CD1c-positive myeloid dendritic cell (primary cell): ENCODE measurements around the gene KCTD20.
"Not testable (repeated sequence)": the region's sequence is repeated elsewhere in the genome, so short reads cannot be mapped to it uniquely, and the experiment has no call there.

Experiments used
- DNase-seq: peaks from one replicate; pipeline ENCODE4 v3.0.0-alpha.2; 2016; ENCODE audit errors: extremely low spot score

Gene KCTD20

DNA sequence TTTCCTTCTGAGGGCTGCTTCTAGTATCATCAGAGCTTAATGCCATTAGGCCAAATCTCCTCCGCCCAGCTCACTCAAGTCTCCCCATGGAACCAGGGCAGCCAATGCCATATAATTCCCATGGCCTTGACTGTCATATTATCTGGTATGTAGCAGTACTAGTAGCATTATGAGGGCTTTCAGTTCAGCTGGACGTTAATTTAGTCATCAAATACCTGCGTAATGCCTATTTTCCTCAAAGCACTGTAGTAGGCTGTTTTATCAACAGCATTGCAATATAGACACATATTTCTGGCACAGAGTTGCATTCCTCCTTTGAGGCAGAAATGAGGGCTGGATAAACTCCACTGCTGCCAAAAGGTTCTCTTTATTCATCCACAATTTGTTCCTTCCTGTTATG, 1.7 kb downstream of the KCTD20 start:
- DNase-seq = no peak

DNA sequence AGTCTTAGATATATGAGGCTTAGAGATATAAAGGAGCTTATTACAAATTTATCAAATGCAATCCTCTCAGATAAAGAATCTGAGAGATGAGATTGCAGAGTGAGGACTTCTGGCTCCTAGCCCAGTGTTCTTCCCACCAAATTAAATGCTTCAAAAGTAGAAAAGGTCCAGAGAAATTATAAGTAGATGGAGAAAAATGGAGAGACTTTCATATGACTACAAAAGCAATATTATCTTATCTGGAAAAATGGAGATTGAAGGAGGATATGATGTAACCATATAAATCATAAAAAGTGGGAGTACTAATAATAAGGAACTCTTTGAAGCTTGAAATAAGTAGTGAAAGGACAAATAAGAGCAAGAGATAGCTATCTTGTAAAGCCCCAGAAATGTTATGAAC, 2.8 kb downstream of the KCTD20 start:
- DNase-seq = no peak

DNA sequence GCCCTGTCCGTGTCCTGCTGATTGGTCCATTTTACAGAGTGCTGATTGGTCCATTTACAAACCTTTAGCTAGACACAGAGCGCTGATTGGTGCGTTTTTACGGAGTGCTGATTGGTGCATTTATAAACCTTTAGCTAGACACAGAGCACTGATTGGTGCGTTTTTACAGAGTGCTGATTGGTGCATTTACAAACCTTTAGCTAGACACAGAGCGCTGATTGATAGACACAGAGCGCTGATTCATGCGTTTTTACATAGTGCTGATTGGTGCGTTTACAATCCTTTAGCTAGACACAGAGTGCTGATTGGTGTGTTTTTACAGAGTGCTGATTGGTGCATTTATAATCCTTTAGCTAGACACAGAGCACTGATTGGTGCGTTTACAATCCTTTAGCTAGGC, 6.4 kb downstream of the KCTD20 start:
- not testable (repeated sequence) for DNase-seq

DNA sequence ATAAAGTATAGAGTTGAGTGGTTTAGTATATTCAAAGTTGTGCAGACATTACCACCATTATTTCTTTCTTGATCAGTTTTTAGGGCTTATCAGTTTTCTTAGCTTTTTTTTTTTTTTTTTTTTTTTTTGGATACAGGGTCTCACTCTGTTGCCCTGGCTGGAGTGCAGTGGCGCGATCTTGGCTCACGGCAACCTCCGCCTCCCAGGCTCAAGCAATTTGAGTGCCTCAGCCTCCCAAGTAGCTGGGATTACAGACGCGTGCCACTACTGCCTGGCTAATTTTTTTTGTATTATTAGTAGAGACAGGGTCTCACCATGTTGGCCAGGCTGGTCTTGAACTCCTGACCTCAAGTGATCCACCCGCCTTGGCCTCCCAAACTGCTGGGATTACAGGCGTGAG, 10.1 kb downstream of the KCTD20 start:
- DNase-seq = not testable (repeated sequence)

DNA sequence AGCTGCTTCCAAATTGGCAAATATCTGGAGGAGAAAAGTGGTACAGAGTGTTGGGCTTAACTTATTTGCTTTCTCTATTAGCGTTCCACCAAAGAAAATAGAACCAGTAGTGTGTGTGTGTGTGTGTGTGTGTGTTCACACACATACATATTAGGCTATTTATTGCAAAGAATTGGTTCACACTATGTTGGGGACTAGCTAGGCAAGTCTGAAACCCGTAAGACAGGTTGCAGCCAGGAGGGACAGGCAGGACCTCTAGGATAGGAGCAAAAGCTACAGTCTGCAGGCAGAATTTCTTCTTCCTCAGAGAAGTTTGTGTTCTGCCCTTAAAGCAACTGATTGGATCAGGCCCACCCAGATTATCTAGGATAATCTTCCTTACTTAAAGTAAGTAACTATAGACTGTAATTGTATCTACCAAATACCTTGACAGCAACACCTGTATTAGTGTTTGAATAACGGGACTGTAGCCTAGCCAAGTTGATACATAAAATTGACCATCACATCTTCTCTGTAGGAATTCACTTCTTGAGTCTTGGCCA, 12.8 kb downstream of the KCTD20 start:
- no peak for DNase-seq

DNA sequence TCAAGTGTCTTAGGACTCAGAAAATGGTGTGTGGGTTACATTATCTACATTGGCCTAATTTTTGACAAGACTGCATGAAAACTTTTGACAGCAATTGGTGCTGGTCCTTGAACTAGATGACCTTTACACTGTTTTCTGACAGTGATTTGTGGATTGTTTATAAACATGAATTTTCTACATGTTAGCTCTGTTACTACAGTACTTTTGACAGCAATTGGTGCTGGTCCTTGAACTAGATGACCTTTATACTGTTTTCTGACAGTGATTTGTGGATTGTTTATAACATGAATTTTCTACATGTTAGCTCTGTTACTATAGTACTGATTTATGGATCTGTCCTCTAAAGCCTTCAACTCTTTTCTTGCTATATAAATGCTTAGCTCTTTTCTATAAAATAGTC, 16.7 kb downstream of the KCTD20 start:
- DNase-seq = no peak

DNA sequence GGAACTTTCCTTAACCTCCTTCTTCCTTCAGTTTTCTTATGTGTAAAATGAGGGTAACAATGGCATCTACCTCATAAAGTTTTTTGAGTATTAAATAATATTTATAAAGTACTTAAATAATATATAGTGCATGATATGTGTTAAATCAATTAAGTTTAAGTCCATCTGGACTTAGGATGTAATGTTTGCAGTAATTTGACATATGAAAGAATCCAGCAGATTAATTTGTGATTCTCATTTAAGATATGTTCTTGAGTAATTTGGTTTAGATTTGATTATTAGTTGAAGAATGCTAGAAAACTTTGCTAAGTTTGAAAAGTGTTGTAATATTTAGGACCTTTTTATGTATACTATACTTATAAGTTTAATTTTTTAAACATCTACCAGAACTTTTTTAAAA, 18.1 kb downstream of the KCTD20 start:
- no peak for DNase-seq

DNA sequence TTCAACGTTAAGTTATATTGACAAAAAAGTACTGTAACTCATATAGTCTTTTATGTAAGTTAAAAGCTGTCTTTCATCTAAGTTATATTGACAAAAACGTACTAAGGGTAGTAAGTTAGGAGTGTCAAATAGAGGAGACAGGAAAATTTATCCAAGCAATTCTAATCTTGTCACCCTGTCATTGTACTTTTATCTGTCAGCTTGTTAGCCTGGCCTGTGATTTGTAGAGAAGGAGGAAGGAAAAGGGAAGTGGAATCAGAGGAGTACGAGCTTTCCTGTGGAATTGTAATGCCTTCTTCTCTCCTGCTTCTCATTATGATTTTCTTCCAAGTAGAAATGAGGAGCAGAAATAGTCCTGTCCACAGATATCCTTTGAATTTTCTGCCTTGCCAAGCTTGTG, 18.8 kb downstream of the KCTD20 start:
- DNase-seq = no peak

DNA sequence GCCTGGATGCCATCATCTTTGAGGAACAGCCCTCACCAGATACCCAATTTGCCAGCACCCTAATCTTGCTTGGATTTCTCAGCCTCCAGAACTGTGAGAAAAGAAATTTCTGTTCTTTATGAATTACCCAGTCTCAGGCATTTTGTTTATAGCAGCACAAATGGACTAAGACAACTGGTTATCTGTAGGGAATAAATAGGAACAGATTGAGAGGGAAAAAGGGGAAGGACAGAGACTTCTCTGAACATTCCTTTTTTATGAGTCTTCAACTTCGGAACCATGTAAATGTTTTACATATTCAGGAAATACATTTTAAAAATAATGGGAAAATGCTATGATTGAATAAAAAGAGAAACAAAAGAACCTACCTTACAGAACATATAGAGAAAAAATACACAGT, 20.9 kb downstream of the KCTD20 start:
- no peak for DNase-seq

DNA sequence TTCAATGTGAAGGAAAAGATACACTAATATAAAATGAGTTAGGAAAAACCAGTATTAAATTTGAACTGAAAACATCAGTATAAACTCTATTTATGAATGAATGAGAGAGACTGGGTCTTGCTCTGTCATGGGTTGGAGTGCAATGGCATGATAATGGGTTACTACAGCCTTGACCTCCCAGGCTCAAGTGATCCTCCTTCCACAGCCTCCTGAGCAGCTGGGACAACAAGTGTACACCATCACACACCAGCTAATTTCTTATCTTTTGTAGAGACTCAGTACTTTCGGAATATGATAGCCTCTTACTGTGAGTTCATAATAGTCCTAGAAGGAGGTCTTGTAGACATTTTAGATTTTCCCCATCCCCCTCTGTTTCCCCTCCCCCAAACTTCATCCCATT, 21.4 kb downstream of the KCTD20 start:
- no peak for DNase-seq

DNA sequence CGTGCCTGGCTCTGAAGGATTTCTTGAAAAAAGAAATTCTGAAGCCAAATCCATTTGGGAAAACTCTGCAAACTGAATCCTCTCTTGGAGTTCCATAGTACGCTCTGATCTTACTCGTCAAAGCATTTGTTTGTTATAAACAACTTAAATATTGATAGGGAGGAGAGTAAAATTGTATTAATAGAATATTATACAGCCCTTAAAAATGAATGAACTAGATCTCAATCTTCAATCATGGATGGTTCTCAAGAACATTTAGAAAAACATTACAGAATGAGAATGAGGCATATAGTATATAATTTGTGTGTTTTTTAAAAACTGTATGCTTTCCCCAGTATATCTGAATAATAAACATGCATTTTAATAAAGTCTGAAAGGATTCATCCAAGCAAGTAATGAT, 24.8 kb downstream of the KCTD20 start:
- no peak for DNase-seq

DNA sequence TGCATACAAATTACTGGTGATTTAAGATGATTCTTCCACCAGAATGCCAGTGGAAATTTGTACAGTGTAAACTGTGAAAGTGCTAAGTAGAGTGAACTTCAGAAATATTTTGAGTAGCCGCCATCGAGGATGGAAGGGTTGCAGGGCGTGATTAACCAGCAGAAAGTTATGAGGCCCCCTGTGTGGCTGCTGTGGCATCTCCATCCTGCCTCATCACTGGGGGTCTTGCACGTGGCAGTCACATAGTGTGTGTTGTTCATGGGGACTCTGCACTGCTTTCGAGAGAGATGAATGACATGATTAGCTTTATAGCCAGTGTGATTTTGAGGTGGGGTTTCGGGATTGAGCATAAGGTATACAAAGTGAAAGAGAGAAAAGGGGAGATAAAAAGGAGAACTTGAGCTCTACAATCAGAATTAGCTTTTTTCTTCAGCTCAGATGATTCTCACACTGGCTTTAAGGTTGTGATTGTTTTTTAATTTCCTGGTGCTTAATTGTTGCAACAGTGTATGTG, 26.4 kb downstream of the KCTD20 start:
- DNase-seq = no peak

DNA sequence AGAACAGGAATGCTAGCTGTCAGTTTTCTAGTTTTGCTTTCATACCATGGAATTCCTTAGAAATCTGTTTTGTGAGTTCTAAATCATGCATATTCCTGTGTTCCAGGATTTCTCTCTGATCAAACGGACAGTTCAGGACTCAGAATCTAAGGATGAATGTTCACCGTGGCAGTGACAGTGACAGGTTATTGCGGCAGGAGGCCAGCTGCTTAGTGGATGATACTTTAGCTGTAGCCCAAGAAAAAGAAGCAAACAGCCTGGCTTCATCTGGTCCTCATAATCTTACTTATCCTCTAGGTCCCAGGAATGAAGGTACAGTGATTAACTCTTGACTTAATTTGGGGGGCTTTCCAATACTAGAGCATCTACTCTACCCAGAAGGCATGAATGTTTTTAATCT, 27.1 kb downstream of the KCTD20 start:
- DNase-seq = no peak

DNA sequence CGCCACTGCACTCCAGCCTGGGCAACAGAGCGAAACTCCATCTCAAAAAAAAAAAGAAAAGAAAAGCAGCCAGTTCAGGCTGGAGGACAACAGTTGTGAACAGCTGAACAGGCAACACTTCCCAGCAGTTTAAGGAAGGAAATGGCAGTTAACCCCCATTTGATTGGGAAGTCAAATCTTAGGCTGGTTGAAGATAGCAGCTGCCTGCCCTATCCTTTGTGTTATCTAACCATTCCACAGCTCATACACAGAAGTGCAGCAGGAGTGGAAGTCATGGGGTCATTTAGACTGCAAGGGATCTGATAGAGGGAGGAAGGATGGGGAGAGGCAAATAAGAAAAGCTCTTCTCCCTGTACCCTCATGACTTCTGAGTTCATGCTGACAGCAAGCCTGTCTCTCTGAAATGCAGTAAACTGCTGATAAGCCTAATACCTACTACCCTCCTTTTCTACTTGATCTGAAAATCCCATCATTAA, 35.3 kb downstream of the KCTD20 start:
- no peak for DNase-seq

DNA sequence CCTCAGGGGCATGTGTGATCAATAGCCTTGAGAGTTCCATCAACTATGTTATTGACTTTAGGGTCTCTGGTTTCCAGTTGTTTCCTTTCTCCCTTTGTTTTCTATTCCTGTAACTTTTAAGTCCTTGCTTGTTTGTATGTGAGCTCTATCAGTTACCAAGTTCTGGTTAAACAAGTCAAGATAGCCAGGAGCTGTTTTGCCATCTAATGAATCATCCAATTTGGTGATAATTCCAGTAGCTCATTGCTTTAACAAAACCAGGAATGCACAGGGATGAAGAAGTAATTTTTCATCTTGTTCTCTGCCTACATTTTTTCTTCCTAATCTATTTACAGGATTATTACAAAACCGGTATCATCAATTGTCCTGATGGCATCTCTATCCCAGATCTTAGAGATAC, 36.5 kb downstream of the KCTD20 start:
- no peak for DNase-seq

DNA sequence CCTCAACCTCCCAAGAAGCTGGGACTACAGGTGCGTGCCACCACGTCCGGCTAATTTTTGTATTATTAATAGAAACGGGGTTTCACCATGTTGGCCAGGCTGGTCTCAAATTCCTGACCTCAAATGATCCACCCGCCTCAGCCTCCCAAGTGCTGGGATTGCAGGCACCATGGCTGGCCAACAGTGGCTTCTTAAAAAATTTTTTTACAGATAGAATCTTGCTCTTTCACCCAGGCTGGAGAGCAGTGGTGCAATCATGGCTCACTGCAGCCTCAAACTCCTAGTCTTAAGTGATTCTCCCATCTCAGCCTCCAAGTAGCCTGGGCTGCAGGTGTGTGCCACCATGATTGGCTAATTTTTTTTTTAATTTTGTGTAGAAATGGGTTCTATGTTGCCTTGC, 40.5 kb downstream of the KCTD20 start:
- not testable (repeated sequence) for DNase-seq

DNA sequence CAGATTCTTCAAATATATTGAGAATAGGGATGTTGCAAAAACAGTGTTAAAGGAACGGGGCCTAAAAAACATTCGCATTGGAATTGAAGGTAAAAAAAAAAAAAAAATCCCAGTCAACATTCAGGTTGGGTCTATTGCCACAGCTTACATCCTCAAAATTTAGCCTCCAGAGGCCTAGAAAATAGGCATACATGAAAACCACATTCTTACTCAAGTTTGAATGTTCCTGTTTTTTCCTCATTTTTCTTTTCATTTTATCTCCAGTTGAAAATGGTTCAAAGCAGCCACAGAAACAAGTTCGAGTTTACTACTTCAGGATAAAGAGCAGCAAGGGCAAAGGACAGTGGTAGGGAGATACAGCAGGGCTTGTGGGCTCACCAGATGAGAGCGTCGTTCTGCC, 41.9 kb downstream of the KCTD20 start:
- no peak for DNase-seq

DNA sequence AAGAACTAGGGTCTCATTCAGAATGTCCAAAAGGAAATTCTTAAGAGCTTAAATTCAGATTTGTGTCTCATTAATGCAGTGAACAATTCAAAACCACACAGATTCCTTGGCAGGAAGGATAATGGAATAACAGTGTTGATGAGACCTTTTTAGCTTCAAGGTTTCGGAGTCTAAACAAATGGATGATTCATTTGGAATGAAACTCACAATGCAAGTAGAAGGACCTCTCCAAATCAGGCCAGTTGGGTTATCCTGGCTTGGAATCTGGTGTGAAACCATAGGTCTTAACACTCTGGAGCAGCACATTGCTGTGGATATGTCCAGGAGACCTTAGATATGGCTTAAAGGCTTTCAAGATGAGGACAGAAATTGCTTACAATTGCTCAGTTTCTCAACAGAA, 44.9 kb downstream of the KCTD20 start:
- DNase-seq = no peak

DNA sequence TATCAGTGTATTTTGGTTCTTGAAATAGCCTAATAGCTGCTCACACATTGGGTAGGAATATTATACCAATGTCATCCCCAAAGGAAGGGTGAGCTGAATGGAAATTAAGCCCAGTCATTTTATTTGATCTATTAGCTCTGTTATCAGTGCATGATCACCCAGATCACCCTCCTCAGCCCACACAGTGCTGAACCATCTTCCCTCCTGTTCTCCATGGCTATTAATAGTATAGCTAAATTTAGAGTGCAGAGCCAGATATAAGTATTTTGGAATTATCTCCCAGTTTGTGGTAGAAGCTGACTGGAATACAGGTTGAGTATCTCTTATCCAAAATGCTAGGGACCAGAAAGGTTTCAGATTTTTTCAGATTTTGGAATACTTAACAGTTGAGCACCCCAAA, 45.4 kb downstream of the KCTD20 start:
- DNase-seq = no peak

DNA sequence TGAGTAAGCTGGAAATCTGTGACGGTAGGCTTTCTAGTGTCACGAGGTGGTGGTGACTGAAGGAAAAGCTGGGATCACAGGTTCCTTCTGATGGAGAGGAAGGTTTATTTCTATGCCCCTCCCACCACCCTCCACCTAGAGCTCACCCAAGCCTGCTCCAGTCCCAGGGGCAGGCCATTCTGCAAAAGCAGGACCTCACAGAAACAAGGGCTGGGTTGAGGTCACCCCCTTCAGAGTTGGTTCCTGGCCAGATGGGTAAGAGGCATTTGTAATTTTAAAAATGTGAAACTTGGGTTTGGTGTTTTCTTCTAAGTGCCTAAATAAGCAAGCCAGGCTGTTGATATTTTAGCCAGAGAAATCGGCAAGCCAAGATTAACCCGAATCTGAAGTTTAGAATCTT, 46.6 kb downstream of the KCTD20 start:
- DNase-seq = no peak

DNA sequence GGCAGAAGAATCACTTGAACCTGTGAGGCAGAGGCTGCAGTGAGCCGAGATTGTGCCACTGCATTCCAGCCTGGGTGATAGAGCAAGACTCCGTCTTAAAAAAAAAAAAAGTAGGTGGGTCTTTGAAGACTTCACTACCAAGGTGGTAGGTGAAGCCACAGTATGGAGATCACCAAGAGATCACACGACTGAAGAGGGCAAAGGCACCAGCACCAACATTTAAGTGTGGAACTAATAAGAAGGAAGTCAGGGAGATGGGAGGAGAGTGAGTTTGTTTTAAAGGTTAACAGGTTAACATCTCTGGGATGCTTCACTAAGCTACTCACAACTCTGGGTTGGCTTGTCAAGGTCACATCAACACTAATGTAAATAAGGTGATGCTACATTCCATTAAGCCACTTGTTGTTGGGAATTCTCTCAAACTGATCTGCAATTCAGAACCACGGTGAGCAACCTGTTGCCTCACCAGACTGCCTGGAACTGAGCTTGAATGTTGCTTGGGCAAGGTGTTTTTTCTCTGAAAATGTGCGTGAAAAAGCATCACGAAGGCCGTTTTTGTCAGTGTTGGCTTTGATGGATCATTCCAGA, 48.7 kb downstream of the KCTD20 start:
- no peak for DNase-seq

DNA sequence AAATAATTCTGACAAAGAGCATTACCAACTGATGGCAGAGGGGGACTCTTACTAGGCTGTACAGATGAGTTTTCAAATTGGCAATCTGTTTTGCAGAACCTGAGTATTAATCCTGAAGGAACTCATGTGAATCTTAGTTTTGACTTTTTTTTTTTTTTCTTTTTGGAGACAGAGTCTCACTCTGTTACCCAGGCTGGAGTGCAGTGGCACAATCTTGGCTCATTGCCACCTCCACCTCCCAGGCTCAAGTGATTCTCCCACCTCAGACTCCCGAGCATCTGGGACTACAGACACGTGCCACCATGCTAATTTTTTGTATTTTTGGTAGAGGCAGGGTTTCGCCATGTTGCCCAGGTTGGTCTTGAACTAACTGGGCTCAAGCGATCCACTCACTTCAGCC, 49.3 kb downstream of the KCTD20 start:
- DNase-seq = no peak

DNA sequence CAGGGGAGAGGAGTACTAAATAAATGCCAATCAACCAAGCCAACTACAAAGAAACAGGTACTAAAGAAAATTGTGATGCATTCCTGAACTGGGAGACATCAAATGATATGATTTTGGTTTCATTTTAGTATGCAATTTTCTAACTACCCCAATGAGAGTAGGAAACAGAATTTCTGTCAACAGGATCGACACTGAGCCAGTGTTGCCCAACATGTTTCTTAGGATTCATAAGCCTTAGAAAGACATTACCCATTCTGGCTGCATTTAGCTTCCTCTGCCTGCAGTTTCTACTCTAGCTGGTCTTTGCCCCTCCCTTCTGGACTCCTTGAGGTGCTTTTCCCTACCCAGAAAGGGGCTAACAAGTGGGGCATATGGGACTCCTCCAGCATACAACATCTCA, 49.8 kb downstream of the KCTD20 start:
- peak; percentile 40 for DNase-seq

DNA sequence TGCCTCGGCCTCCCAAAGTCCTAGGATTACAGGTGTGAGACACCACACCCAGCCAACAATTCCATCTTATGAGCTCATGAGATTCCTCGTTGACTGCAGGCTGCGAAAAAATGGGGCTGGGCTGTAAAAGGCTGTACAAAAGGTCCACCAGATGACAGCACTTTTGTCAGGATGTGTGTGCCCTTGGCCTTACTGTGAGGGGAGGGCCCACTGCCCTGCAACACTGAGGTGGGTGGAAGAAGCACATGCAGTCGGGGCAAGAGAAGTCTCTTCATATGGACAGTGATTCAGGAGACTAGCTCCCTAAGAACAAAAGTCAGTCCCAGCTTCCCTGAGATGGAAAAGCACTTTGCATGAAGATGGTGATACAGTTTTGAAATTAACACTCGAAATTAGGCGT, 50.5 kb downstream of the KCTD20 start:
- no peak for DNase-seq
